GM15510 (cell line): ENCODE measurements around the gene P2RY8.

Experiments used
- POLR2A ChIP-seq: IDR thresholded peaks from 3 replicates; pipeline ENCODE4 v1.6.1; 2011; ENCODE audit warnings: borderline replicate concordance; ENCODE audit not compliant: insufficient read length; ENCODE audit errors: extremely low read depth

P2RY8 gene

GRCh38 chrX:1551959-1552546, 15.1 kb upstream of the P2RY8 start:
- TF ChIP-seq POLR2A: no peak

GRCh38 chrX:1546691-1547251, 9.8 kb upstream of the P2RY8 start:
- no peak for TF ChIP-seq POLR2A

DNA sequence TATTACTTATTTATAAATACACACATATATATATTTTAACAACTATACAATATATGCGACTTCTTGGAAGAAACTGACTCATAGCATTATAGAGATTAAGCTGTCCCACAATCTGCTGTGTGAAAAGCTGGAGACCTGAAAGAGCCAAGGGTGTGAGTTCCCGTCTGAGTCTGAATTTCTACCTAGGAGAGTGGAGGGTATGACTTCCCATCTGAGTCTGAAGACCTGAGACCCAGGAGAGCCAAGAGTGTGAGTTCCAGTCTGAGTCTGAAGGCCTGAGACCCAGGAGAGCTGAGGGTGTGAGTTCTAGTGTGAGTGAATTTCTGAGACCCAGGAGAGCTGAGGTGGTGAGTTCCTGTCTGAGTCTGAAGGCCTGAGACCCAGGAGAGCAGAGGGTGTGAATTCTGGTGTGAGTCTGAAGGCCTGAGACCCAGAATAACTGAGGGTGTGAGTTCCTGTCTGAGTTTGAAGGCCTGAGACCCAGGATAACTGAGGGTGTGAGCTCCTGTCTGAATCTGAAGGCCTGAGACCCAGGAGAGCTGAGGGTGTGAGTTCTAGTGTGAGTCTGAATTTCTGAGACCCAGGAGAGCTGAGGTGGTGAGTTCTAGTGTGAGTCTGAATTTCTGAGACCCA, 8.9 kb upstream of the P2RY8 start:
- no peak for TF ChIP-seq POLR2A

- TF ChIP-seq POLR2A: no peak
Observed at GRCh38 chrX:1542994-1543725, 6.2 kb upstream of the P2RY8 start.

GRCh38 chrX:1536712-1537030, 314 bp downstream of the P2RY8 start:
- TF ChIP-seq POLR2A: no peak

- no peak for TF ChIP-seq POLR2A
Observed at GRCh38 chrX:1535241-1536041, 1.5 kb downstream of the P2RY8 start.

DNA sequence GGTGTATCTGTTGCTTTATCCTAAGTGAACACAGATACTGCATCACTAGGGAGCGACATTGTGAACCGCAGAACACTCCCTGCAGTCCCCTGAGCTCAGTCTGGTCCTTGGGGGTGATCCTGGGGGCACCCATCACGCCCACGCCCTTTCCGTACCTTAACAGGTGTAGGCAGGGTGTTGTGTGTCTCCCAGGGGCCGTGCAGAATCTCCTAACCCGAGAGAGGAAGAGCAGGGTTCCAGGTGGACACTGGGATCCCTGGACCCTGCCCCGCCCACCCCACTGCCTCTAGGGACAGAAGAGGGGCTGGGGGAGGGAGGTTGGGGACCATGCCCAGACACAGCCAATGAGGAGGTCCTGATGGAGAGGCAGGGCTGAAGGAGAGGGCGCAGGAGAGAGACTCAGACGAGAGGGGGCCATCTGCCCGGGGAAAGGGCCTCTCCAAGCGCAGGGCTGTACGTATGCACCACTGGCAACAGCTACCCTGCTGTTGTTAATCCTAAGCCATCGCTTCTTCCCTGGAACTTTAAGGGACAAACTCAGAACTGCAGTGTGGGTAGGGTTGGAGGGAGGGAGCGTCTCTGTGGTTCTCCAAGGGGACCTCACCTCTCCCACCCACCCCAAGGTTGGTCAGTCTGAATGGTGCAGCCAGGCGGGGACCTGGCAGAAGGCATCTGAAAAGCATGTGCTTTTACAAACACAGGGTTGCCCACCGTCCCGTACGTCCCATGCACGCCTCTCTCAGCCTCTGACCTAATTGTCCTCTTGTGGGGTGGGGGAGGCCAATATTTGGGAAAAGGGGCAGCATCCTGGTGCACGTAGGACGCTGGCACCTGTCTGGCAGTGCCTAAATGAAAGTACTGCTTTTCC, 2.5 kb downstream of the P2RY8 start:
- TF ChIP-seq POLR2A: peak; percentile 30

DNA sequence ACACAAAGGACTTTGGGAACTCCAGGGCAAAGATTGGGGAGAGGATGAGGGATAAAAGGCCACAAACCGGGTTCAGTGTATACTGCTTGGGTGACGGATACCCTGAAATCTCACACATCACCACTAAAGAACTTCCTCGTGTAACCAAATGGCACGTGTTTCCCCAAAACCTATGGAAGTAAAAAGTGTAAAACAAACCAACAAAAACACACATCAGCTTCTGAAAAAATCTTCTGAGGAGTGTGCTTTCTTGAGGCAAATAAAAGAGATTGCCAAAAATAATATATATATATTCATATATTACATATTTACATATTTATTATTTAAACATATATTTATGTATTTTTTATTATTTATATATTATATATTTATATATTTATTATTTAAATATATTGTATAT, 3.9 kb downstream of the P2RY8 start:
- TF ChIP-seq POLR2A: no peak

GRCh38 chrX:1531096-1531890, 5.7 kb downstream of the P2RY8 start:
- no peak for TF ChIP-seq POLR2A

- no peak for TF ChIP-seq POLR2A
Observed at GRCh38 chrX:1529756-1530155, 7.2 kb downstream of the P2RY8 start.

DNA sequence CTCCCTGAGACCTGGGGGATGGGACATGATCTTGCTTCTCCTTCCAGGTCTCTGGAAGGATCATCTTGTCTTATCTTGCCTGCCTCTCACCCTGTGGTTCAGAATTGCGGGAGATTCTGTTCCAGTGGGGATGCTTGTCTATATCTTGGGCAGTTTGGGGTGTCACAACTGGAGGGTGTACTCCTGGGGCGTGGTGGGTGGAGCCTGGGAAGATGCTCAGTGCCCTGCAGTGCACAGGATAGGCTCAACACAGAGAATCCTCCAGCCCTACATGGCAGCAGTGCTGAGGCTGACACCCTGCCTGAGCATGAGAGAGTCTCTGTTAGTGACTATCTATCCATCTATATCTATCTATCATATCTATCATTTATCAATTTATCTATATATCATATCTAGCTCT, 7.7 kb downstream of the P2RY8 start:
- no peak for TF ChIP-seq POLR2A

DNA sequence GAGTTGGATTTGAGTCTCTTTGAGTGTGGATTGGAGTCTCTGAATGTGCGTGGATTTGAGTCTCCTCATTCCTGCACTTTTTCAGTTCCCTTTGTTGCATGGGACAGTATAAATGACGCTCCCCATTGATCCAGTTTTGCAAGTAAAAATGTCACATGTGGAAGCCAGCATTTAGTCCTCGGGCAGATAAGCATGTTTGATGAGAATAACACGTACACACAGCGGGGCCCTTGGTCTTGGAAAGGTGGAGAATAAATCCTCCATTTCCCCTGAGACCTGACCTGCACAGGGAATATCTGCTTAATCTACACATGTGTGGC, 8.1 kb downstream of the P2RY8 start:
- TF ChIP-seq POLR2A: no peak

DNA sequence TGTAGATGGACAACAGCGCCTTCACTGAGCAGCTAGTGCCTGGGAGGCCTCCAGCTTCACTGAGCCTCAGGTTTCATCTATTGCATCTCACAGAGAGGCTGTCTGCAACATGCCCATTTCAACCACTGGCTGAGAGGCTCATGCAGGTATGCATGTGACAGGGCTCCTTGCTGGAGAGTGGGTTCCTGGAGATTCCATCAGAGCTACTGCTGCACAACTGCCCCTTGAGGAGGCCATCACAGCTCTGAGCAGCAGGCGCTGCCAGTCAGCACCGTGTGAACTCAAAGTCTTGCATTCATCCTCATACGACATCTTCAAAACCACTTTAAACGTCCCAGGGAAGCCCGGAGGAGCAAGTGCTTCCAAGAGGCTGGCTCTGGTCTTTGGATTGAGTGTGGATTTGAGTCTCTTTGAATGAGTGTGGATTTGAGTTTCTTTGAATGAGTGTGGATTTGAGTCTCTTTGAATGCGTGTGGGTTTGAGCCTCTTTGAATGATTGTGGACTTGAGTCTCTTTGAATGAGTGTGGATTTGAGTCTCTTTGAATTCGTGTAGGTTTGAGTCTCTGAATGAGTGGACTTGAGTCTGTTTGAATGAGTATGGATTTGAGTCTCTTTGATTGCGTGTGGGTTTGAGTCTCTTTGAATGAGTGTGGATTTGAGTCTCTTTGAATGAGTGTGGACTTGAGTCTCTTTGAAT, 8.7 kb downstream of the P2RY8 start:
- TF ChIP-seq POLR2A: no peak
